HepG2 (cell line): Measurements from ENCODE around the gene MILR1. TPM values are rescaled to one million over a fixed set of nuclear protein-coding genes. Genes with fewer than 3 reads are reported as not detected.

Experiments used
- ATF7-NPFF ChIP-seq: sonication (generic); formaldehyde crosslinking; IDR thresholded peaks from 2 replicates; pipeline ENCODE4 v1.8.1; 2023; ENCODE audit warnings: mild to moderate bottlenecking, low read depth, missing genetic modification reagents, moderate library complexity
- GFI1 ChIP-seq: sonication (generic); formaldehyde crosslinking; IDR thresholded peaks from 2 replicates; pipeline ENCODE4 v1.5.0; 2020; ENCODE audit warnings: missing genetic modification reagents, mild to moderate bottlenecking, borderline replicate concordance
- GLI4 ChIP-seq: sonication (generic); formaldehyde crosslinking; IDR thresholded peaks from 2 replicates; pipeline ENCODE4 v1.5.1; 2020; ENCODE audit warnings: missing genetic modification reagents, mild to moderate bottlenecking, moderate library complexity, borderline replicate concordance
- GMEB1 ChIP-seq: sonication (generic); formaldehyde crosslinking; IDR thresholded peaks from 2 replicates; pipeline ENCODE4 v1.5.1; 2020; ENCODE audit warnings: missing genetic modification reagents, mild to moderate bottlenecking, borderline replicate concordance
- KMT2A ChIP-seq: sonication (generic); formaldehyde crosslinking; IDR thresholded peaks from 2 replicates; pipeline ENCODE4 v1.4.0; 2020; ENCODE audit warnings: missing genetic modification reagents
- LCORL ChIP-seq, 2 experiments: fragments of 450-650 bp in 1 of 2; sonication (generic) in 1 of 2; formaldehyde crosslinking in 1 of 2; IDR thresholded peaks; 2 replicates each; pipeline versions ENCODE4 v1.5.0 to v1.6.1; 2017 to 2020; ENCODE audit warnings: antibody characterized with exemption in 1 of 2, missing genetic modification reagents in 1 of 2
- MEIS1 ChIP-seq: sonication (generic); formaldehyde crosslinking; IDR thresholded peaks from 2 replicates; pipeline ENCODE4 v1.9.0; 2021; ENCODE audit warnings: mild to moderate bottlenecking, missing genetic modification reagents, moderate library complexity, borderline replicate concordance
- NPAS2 ChIP-seq: sonication (generic); formaldehyde crosslinking; IDR thresholded peaks from 2 replicates; pipeline ENCODE4 v1.8.0; 2022; ENCODE audit warnings: mild to moderate bottlenecking, missing genetic modification reagents, borderline replicate concordance
- POLR2AphosphoS5 ChIP-seq: IDR thresholded peaks from 2 replicates; pipeline ENCODE4 v1.6.1; 2012; ENCODE audit warnings: low read depth, low read length
- SNRNP70 ChIP-seq: fragments of 200-400 bp; formaldehyde crosslinking; IDR thresholded peaks from 2 replicates; pipeline ENCODE4 v1.6.1; 2017; ENCODE audit warnings: mild to moderate bottlenecking, low read depth, low read length, moderate library complexity
- SOX6 ChIP-seq, 2 experiments: fragments of 450-650 bp in 1 of 2; sonication (generic) in 1 of 2; formaldehyde crosslinking in 1 of 2; IDR thresholded peaks; 2 replicates each; pipeline versions ENCODE4 v1.4.0 to v1.6.1; 2017 to 2020; ENCODE audit warnings: antibody characterized with exemption in 1 of 2, mild to moderate bottlenecking in 1 of 2, missing genetic modification reagents in 1 of 2
- ZNF510 ChIP-seq: sonication (generic); formaldehyde crosslinking; IDR thresholded peaks from 2 replicates; pipeline ENCODE4 v1.4.0; 2020; ENCODE audit warnings: low read depth, mild to moderate bottlenecking, missing genetic modification reagents
- ZNF549 ChIP-seq: sonication (generic); formaldehyde crosslinking; IDR thresholded peaks from 2 replicates; pipeline ENCODE4 v1.5.0; 2020; ENCODE audit warnings: missing genetic modification reagents
- ZNF574 ChIP-seq: sonication (generic); formaldehyde crosslinking; IDR thresholded peaks from 2 replicates; pipeline ENCODE4 v1.4.0; 2020; ENCODE audit warnings: missing genetic modification reagents
- polyA plus RNA-seq, 8 experiments: library from polyadenylated mRNA; depleted of rRNA in 3 of 8; stranded (reverse) in 7 of 8; unstranded in 1 of 8; fragments of >200 nt; fragmentation: Illumina TruSeq in 4 of 8; extraction: Trizol in 4 of 8; gene quantifications; 2 replicates each; pipeline versions ENCODE4 v1.2.1 to v1.2.3, GENCODE V29; 2011 to 2016; ENCODE audit warnings: low read depth in 4 of 8, missing spikeins in 1 of 8, mixed read lengths in 1 of 8; ENCODE audit not compliant: insufficient read depth in 1 of 8
- total RNA-seq, 5 experiments: library from RNA; depleted of rRNA; stranded (reverse); fragments of >200 nt; fragmentation: Illumina TruSeq; extraction: Trizol; gene quantifications; 2 replicates each; pipeline ENCODE4 v1.2.3, GENCODE V29; 2016; ENCODE audit warnings: low read depth in 1 of 5
- TF ChIP-seq, protein P1 (sequence below): sonication (generic); formaldehyde crosslinking; IDR thresholded peaks from 2 replicates; pipeline ENCODE4 v1.4.0; 2020; ENCODE audit warnings: mild to moderate bottlenecking, missing genetic modification reagents
- TF ChIP-seq, protein P2 (sequence below): sonication (generic); formaldehyde crosslinking; IDR thresholded peaks from 2 replicates; pipeline ENCODE4 v1.5.1; 2020; ENCODE audit warnings: missing genetic modification reagents, mild to moderate bottlenecking, borderline replicate concordance
- TF ChIP-seq, protein P3 (sequence below): sonication (generic); formaldehyde crosslinking; IDR thresholded peaks from 2 replicates; pipeline ENCODE4 v1.8.1; 2023; ENCODE audit warnings: mild to moderate bottlenecking, moderate library complexity, missing genetic modification reagents
- TF ChIP-seq, protein P4 (sequence below): sonication (generic); formaldehyde crosslinking; conservative IDR thresholded peaks from 2 replicates; pipeline ENCODE4 v1.8.0; 2022; ENCODE audit warnings: missing genetic modification reagents

The MILR1 gene
- total and polyA plus RNA-seq, 2 of the 13 experiments (the other 11 are each of a cell fraction or from before 2014, with no cell fraction given): 0.27 to 1.7 TPM

DNA sequence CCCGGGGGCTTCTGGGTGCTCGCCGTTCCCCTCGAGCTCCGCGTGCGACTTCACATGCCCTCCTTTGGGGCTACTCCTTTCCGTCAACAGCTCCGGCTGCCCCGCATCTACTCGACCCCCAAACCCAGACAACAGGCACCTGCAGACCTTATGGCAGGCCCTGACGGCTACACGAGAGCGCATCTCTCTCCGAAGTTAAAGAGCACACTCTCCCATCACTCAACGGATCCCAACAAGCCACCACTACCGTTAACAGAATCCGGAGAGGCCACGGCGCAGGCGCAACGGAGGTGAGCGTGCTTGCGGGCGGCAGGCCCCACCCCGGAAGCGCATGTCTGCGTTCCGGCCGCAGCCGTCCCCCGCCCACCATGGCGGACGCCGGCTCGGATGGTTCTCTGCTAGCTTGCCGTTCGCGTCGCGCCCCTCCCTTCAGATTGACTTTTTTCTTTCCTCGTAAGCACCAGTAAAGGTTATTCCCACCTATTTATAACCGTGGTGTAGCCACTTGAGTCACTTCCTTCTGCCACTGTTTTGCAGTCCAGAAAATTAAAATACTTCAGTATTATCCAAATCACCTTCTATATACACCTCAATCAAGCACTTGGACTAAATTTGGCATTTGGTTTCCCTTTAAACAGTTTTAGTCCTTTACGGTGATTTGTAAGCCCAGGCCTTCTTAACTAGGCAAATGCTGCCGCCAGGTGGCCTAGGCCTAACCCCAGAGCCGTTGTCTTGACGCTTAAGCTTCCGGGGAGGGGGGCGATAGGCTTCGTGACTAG lies 48.1 kb downstream of the MILR1 start, which contains the start of gene POLG2 (continued):
- no peak for TF ChIP-seq SNRNP70
- TF ChIP-seq, protein P1, sequence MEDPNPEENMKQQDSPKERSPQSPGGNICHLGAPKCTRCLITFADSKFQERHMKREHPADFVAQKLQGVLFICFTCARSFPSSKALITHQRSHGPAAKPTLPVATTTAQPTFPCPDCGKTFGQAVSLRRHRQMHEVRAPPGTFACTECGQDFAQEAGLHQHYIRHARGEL (CRISPR knock-in tag): peak; percentile 80; the same call in 1 of the 2 replicates
- TF ChIP-seq ATF7-NPFF (CRISPR knock-in tag): peak; percentile 89
- TF ChIP-seq GFI1 (CRISPR knock-in tag): peak; percentile 52; the same call in 1 of the 2 replicates
- no peak for TF ChIP-seq SOX6 (IDR thresholded peaks at IDR 0.05)
- TF ChIP-seq SOX6 (CRISPR knock-in tag; IDR thresholded peaks at IDR 0.05): peak; percentile 80
- peak; percentile 96 for TF ChIP-seq GMEB1
- TF ChIP-seq NPAS2: peak; percentile 24; the same call in 1 of the 2 replicates
- TF ChIP-seq ZNF549: no peak
- TF ChIP-seq ZNF510 (CRISPR knock-in tag): peak; percentile 91; the same call in 1 of the 2 replicates
- TF ChIP-seq, protein P2, sequence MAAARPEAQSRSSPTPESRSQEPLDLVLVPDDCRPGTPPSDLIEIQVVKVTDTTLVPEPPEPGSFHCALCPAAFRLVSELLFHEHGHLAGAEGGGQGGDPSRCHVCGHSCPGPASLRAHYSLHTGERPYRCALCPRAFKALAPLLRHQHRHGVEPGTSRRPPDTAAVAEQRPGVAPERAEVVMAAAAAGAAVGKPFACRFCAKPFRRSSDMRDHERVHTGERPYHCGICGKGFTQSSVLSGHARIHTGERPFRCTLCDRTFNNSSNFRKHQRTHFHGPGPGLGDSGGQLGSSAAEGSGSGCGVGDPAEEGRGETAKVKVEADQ: no peak
- 0 out of 2 replicates have a peak, but pooled peaks have one; percentile 89 for TF ChIP-seq MEIS1
- TF ChIP-seq, protein P3, sequence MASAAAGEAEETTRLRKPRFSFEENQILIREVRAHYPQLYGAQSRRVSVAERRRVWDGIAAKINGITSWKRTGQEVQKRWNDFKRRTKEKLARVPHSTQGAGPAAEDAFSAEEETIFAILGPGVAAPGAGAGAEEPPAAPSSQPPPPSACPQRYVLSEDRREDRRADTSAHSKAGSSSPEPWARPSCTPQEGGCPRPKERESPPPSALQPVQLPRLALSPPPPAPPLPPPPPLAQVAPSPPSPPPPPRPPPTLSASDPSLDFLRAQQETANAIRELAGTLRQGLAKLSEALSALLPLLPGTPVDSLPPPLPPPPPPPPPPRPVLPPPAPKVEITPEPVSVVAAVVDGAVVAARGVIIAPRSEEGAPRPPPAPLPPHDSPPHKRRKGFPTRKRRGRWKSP (CRISPR knock-in tag): peak; percentile 94; the same call in 1 of the 2 replicates
- peak; percentile 94 for TF ChIP-seq KMT2A (CRISPR knock-in tag)
- TF ChIP-seq GLI4 (CRISPR knock-in tag): peak; percentile 28; the same call in 1 of the 2 replicates
- peak; percentile 96 for TF ChIP-seq POLR2AphosphoS5
- no peak for TF ChIP-seq LCORL (IDR thresholded peaks at IDR 0.05)
- peak; percentile 41; the same call in 1 of the 2 replicates for TF ChIP-seq LCORL (CRISPR knock-in tag; IDR thresholded peaks at IDR 0.05)
- TF ChIP-seq, protein P4, sequence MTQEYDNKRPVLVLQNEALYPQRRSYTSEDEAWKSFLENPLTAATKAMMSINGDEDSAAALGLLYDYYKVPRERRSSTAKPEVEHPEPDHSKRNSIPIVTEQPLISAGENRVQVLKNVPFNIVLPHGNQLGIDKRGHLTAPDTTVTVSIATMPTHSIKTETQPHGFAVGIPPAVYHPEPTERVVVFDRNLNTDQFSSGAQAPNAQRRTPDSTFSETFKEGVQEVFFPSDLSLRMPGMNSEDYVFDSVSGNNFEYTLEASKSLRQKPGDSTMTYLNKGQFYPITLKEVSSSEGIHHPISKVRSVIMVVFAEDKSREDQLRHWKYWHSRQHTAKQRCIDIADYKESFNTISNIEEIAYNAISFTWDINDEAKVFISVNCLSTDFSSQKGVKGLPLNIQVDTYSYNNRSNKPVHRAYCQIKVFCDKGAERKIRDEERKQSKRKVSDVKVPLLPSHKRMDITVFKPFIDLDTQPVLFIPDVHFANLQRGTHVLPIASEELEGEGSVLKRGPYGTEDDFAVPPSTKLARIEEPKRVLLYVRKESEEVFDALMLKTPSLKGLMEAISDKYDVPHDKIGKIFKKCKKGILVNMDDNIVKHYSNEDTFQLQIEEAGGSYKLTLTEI (CRISPR knock-in tag): no peak; the same call in 1 of the 2 replicates
- TF ChIP-seq ZNF574 (CRISPR knock-in tag): peak; percentile 83
